Panc1 (cell line): ENCODE measurements around the gene GCSAM. TPM values are rescaled to one million over a fixed set of nuclear protein-coding genes. Genes with fewer than 3 reads are reported as not detected.

ENCODE experiments used
- ATAC-seq: fragments of 200-7000 bp; cut with Tn5 transposase; 2 replicates; pipeline ENCODE4 v1.9.1; 2020; ENCODE audit warnings: mild to moderate bottlenecking, moderate library complexity
- Bru-seq: library from RNA; stranded (reverse); fragments of 400-500 nt; gene quantifications from one replicate; lab custom pipeline; 2021; lab: Mats Ljungman, UMichigan
- BruChase-seq, 2 experiments: library from RNA; stranded (reverse); fragments of 400-500 nt; gene quantifications; one replicate each; lab custom pipeline; 2021; lab: Mats Ljungman, UMichigan
- BruUV-seq: library from RNA; stranded (reverse); fragments of 400-500 nt; replicated peaks from 2 replicates; lab custom pipeline; 2021; lab: Mats Ljungman, UMichigan
- CTCF ChIA-PET: fragments of 300-600 bp; sonication (Branson Sonifier 250); formaldehyde crosslinking; loops from one replicate; lab custom pipeline; 2022; ENCODE audit warnings: antibody characterized with exemption; lab: Charles Lee
- POLR2A ChIA-PET: fragments of 300-600 bp; sonication (Branson Sonifier 250); formaldehyde crosslinking; loops from one replicate; lab custom pipeline; 2022; ENCODE audit warnings: antibody characterized with exemption; lab: Charles Lee
- DNase-seq: peaks from one replicate; pipeline ENCODE4 v3.0.0-alpha.2; 2010; ENCODE audit warnings: low read depth, low spot score
- H3K27ac ChIP-seq: 2 replicates; pipeline ENCODE4 v1.5.1; 2011; ENCODE audit warnings: mild to moderate bottlenecking, low read length, inconsistent platforms
- H3K27me3 ChIP-seq: fragments of 200-500 bp; sonication (Bioruptor generic); 2 replicates; pipeline ENCODE4 v1.6.0; 2014; ENCODE audit warnings: low read length, inconsistent platforms; ENCODE audit not compliant: control insufficient read depth, insufficient read depth
- H3K36me3 ChIP-seq: fragments of 200-500 bp; sonication (Bioruptor generic); 2 replicates; pipeline ENCODE4 v1.5.1; 2014; ENCODE audit warnings: inconsistent platforms, mild to moderate bottlenecking, low read length, moderate library complexity; ENCODE audit not compliant: control insufficient read depth, insufficient read depth
- H3K4me1 ChIP-seq: 2 replicates; pipeline ENCODE4 v1.5.1; 2011; ENCODE audit warnings: inconsistent platforms, mild to moderate bottlenecking, low read length, moderate library complexity; ENCODE audit not compliant: control insufficient read depth, insufficient read depth
- H3K4me3 ChIP-seq, 2 experiments: 2 replicates each; pipeline ENCODE4 v1.5.1; 2011 to 2012; ENCODE audit warnings: low read depth in 2 of 2, low read length in 2 of 2, mild to moderate bottlenecking in 2 of 2, inconsistent platforms in 1 of 2, moderate library complexity in 1 of 2
- H3K9me3 ChIP-seq: fragments of 200-500 bp; sonication (Bioruptor generic); 2 replicates; pipeline ENCODE4 v1.5.1; 2014; ENCODE audit warnings: low read depth, mild to moderate bottlenecking, inconsistent platforms, low read length, moderate library complexity; ENCODE audit not compliant: control insufficient read depth, insufficient read depth
- CTCF ChIP-seq: fragments of 450-650 bp; IDR thresholded peaks from 2 replicates; pipeline ENCODE4 v1.5.1; 2017; ENCODE audit warnings: mild to moderate bottlenecking
- POLR2AphosphoS5 ChIP-seq: IDR thresholded peaks from 2 replicates; pipeline ENCODE4 v1.6.1; 2012; ENCODE audit warnings: mild to moderate bottlenecking, low read depth, low read length, moderate library complexity
- REST ChIP-seq, 2 experiments: IDR thresholded peaks; 2 replicates each; pipeline ENCODE4 v1.6.1; 2011 to 2012; ENCODE audit warnings: low read depth in 2 of 2, control low read depth in 1 of 2, low read length in 1 of 2, mild to moderate bottlenecking in 1 of 2, moderate library complexity in 1 of 2; ENCODE audit not compliant: insufficient read depth in 1 of 2
- SIN3A ChIP-seq: IDR thresholded peaks from 2 replicates; pipeline ENCODE4 v1.6.1; 2012; ENCODE audit warnings: low read depth, mild to moderate bottlenecking, low read length, moderate library complexity, borderline replicate concordance; ENCODE audit not compliant: insufficient read depth
- TCF7L2 ChIP-seq: IDR thresholded peaks from 2 replicates; pipeline ENCODE4 v1.6.1; 2011; ENCODE audit warnings: mild to moderate bottlenecking, low read depth, low read length, inconsistent platforms
- in situ Hi-C: cut with HindIII; loops from 2 replicates; pipeline ENCODE4 v1.10.0; 2016; ENCODE audit warnings: low sequenced_read_pairs, low pct_unique_long_range_greater_than_20kb
- intact Hi-C: fragments of 100-400 bp; cut with micrococcal nuclease; formaldehyde crosslinking; loops from one replicate; pipeline ENCODE4 v1.10.0; 2022; ENCODE audit not compliant: unreplicated experiment
- long read RNA-seq: library from polyadenylated mRNA; unstranded; transcript quantifications from one replicate; pipeline ENCODE4 v2.0.0, GENCODE V29; 2021; ENCODE audit not compliant: unreplicated experiment
- polyA plus RNA-seq: library from polyadenylated mRNA; unstranded; fragments of >200 nt; gene quantifications from one replicate; pipeline ENCODE4 v1.2.1, GENCODE V29; 2012; ENCODE audit warnings: missing spikeins; ENCODE audit not compliant: insufficient read length
- total RNA-seq: library from RNA; stranded (reverse); gene quantifications from one replicate; pipeline ENCODE4 v1.2.1, GENCODE V29; 2021; ENCODE audit not compliant: unreplicated experiment

The GCSAM gene
- total RNA-seq: 0.08 TPM
- 0.28 TPM for polyA plus RNA-seq
- Bru-seq, nascent RNA: percentile 19 among the genes with signal in this experiment
- BruChase-seq, experiment 1, labeled RNA remaining after a 2-hour chase: percentile 23 among the genes with signal in this experiment
- BruChase-seq, experiment 2, labeled RNA remaining after a 6-hour chase: percentile 26 among the genes with signal in this experiment
- long read RNA-seq: 0 reads

GRCh38 chr3:112132975-112133448, at the start of gene GCSAM:
TSS of gene GCSAM (minus strand) at chr3:112133248. CDS start at chr3:112133120, 128 bp downstream.
- BruUV-seq: no TSS peak
- Histone ChIP-seq H3K4me3 (no peak within 1 kb of the TSS), H3K36me3 (no peaks in the 10 kb centered on the region), H3K27ac (no peak within 1 kb of the TSS), H3K27me3 (peaks cover 2% of the 10 kb centered on the region; the same call in 1 of the 2 replicates), H3K4me1 (no peaks in the 10 kb centered on the region), H3K9me3 (no peaks in the 10 kb centered on the region)
- ChIA-PET CTCF (interaction anchor here (1.1 kb wide), 1 partner anchor 21 kb away, joined by 3 read pairs; no protein-coding TSS in a partner anchor), POLR2A (no interaction called here)
- ATAC-seq (no peak), DNase-seq (no peak)
- in situ Hi-C loops: no loop called here
- intact Hi-C loops: no loop called here
- TF ChIP-seq CTCF (no peak), POLR2AphosphoS5 (no peak), SIN3A (no peak), REST (IDR thresholded peaks at IDR 0.05; ENCODE audit: insufficient read depth in 1 of 2, low read depth in 2 of 2, low read length in 1 of 2) (no peak), TCF7L2 (no peak)

- H3K4me3 ChIP-seq: no peak overlapping the region
- ChIA-PET CTCF (no interaction called here), POLR2A (no interaction called here)
- TF ChIP-seq POLR2AphosphoS5 (no peak), TCF7L2 (no peak), CTCF (no peak), SIN3A (no peak), REST (IDR thresholded peaks at IDR 0.05; ENCODE audit: insufficient read depth in 1 of 2, low read depth in 2 of 2, low read length in 1 of 2) (no peak)
- BruUV-seq: no TSS peak
- no peak for DNase-seq
- in situ Hi-C loops (no loop called here), intact Hi-C loops (loop anchor here (10.0 kb wide), 1 partner anchor 69 kb away; no protein-coding TSS in a partner anchor)
- H3K27me3 ChIP-seq: no peaks in the 10 kb centered on the region
- no peaks in the 10 kb centered on the region for H3K9me3 ChIP-seq
- no peak for ATAC-seq
- H3K4me1 ChIP-seq: no peaks in the 10 kb centered on the region
- no peak overlapping the region for H3K27ac ChIP-seq
- H3K36me3 ChIP-seq: no peaks in the 10 kb centered on the region
These were observed 42.6 kb upstream of the GCSAM start for GRCh38 chr3:112175646-112176045.
